Measurements from ENCODE around the gene PPM1F. TPM values are rescaled to one million over a fixed set of nuclear protein-coding genes. Genes with fewer than 3 reads are reported as not detected.

Gene PPM1F
- total RNA-seq (ENCODE audit: unreplicated experiment): 40.1 TPM
- long read RNA-seq, full-length matches to known transcripts: 2 of 5 reads
- long read RNA-seq, partial matches to known transcripts: 2 of 5 reads
- long read RNA-seq, other reads (novel, unspliced or antisense): 1 of 5 reads

GRCh38 chr22:21952586-21953571, at the start of gene PPM1F:
PPM1F (minus strand) TSS chr22:21952848; CDS start chr22:21946048, 6,800 bp downstream.
- Mint-ChIP-seq H3K4me1 (ENCODE audit: low read depth, unreplicated experiment) (peaks cover 13% of the 10 kb centered on the region), H3K9me3 (ENCODE audit: unreplicated experiment) (peaks cover 7% of the 10 kb centered on the region), H3K27ac (ENCODE audit: unreplicated experiment) (peak within 1 kb of the TSS; percentile 93), H3K4me3 (ENCODE audit: unreplicated experiment) (peak within 1 kb of the TSS; percentile 83), H3K27me3 (ENCODE audit: unreplicated experiment) (peaks cover 8% of the 10 kb centered on the region), H3K36me3 (ENCODE audit: unreplicated experiment) (no peaks in the 10 kb centered on the region)
- peak; percentile 92 for DNase-seq
- TF ChIP-seq CTCF (IDR thresholded peaks at IDR 0.05; ENCODE audit: partially characterized antibody, unreplicated experiment): peak; percentile 91

GRCh38 chr22:22001664-22002525, 49.2 kb upstream of the PPM1F start:
- Mint-ChIP-seq H3K36me3 (ENCODE audit: unreplicated experiment) (no peaks in the 10 kb centered on the region), H3K4me1 (ENCODE audit: low read depth, unreplicated experiment) (no peaks in the 10 kb centered on the region), H3K9me3 (ENCODE audit: unreplicated experiment) (no peaks in the 10 kb centered on the region), H3K4me3 (ENCODE audit: unreplicated experiment) (no peak overlapping the region), H3K27me3 (ENCODE audit: unreplicated experiment) (peaks cover 3% of the 10 kb centered on the region), H3K27ac (ENCODE audit: unreplicated experiment) (no peak overlapping the region)
- DNase-seq: no peak
- no peak for TF ChIP-seq CTCF (IDR thresholded peaks at IDR 0.05; ENCODE audit: partially characterized antibody, unreplicated experiment)

GRCh38 chr22:21998595-21999247, 46.1 kb upstream of the PPM1F start:
- no peak for DNase-seq
- peaks cover 8% of the 10 kb centered on the region for H3K36me3 Mint-ChIP-seq (ENCODE audit: unreplicated experiment)
- H3K27ac Mint-ChIP-seq (ENCODE audit: unreplicated experiment): no peak overlapping the region
- peaks cover 1% of the 10 kb centered on the region for H3K27me3 Mint-ChIP-seq (ENCODE audit: unreplicated experiment)
- H3K9me3 Mint-ChIP-seq (ENCODE audit: unreplicated experiment): no peaks in the 10 kb centered on the region
- no peak for TF ChIP-seq CTCF (IDR thresholded peaks at IDR 0.05; ENCODE audit: partially characterized antibody, unreplicated experiment)
- H3K4me3 Mint-ChIP-seq (ENCODE audit: unreplicated experiment): no peak overlapping the region
- no peaks in the 10 kb centered on the region for H3K4me1 Mint-ChIP-seq (ENCODE audit: low read depth, unreplicated experiment)

GRCh38 chr22:21996175-21996720, 43.6 kb upstream of the PPM1F start:
- H3K4me3 Mint-ChIP-seq (ENCODE audit: unreplicated experiment): no peak overlapping the region
- peaks cover 2% of the 10 kb centered on the region for H3K4me1 Mint-ChIP-seq (ENCODE audit: low read depth, unreplicated experiment)
- TF ChIP-seq CTCF (IDR thresholded peaks at IDR 0.05; ENCODE audit: partially characterized antibody, unreplicated experiment): no peak
- peaks cover 8% of the 10 kb centered on the region for H3K36me3 Mint-ChIP-seq (ENCODE audit: unreplicated experiment)
- peaks cover 3% of the 10 kb centered on the region for H3K27me3 Mint-ChIP-seq (ENCODE audit: unreplicated experiment)
- H3K27ac Mint-ChIP-seq (ENCODE audit: unreplicated experiment): no peak overlapping the region
- no peaks in the 10 kb centered on the region for H3K9me3 Mint-ChIP-seq (ENCODE audit: unreplicated experiment)
- DNase-seq: no peak
